Lung (tissue), 12 donors: Measurements from ENCODE around the gene NOC4L. TPM values are rescaled to one million over a fixed set of nuclear protein-coding genes. Genes with fewer than 3 reads are reported as not detected.
"Not testable (repeated sequence)": the region's sequence is repeated elsewhere in the genome, so short reads cannot be mapped to it uniquely, and the experiment has no call there.

ENCODE experiments used
- ATAC-seq: fragments of 200-7000 bp; cut with Tn5 transposase; one replicate; pipeline ENCODE4 v1.9.1; 2020; ENCODE audit warnings: moderate number of reproducible peaks; ENCODE audit not compliant: insufficient read depth, low FRiP score
- DNase-seq, 3 donors: peaks; one replicate each; pipeline ENCODE4 v3.0.0-alpha.2; 2013 to 2017
- H3K27ac ChIP-seq, 2 donors: one replicate each; pipeline ENCODE4 v1.5.1; 2013; ENCODE audit warnings: mild to moderate bottlenecking in 2 of 2, moderate library complexity in 2 of 2, control low read depth in 1 of 2, inconsistent platforms in 1 of 2, low read depth in 1 of 2, low read length in 1 of 2
- H3K27me3 ChIP-seq, 3 donors: one replicate each; pipeline ENCODE4 v1.5.1; 2013; ENCODE audit warnings: low read length in 2 of 3; ENCODE audit not compliant: control insufficient read depth in 3 of 3, insufficient read depth in 3 of 3
- H3K36me3 ChIP-seq, 4 donors: one replicate each; pipeline ENCODE4 v1.5.1; 2013; ENCODE audit warnings: low read length in 4 of 4, mild to moderate bottlenecking in 1 of 4, moderate library complexity in 1 of 4; ENCODE audit not compliant: control insufficient read depth in 4 of 4, insufficient read depth in 4 of 4
- H3K4me1 ChIP-seq, 5 donors: one replicate each; pipeline ENCODE4 v1.5.1; 2013; ENCODE audit warnings: low read length in 5 of 5, mild to moderate bottlenecking in 2 of 5, moderate library complexity in 1 of 5; ENCODE audit not compliant: control insufficient read depth in 5 of 5, insufficient read depth in 5 of 5
- H3K4me3 ChIP-seq: one replicate; pipeline ENCODE4 v1.5.1; 2013; ENCODE audit warnings: mild to moderate bottlenecking, control low read depth, moderate library complexity
- H3K9ac ChIP-seq, 2 donors: one replicate each; pipeline ENCODE4 v1.5.1; 2013; ENCODE audit warnings: low read length in 2 of 2, control low read depth in 1 of 2; ENCODE audit not compliant: insufficient read depth in 1 of 2
- H3K9me3 ChIP-seq, 4 donors: one replicate each; pipeline ENCODE4 v1.5.1; 2013; ENCODE audit warnings: low read length in 3 of 4, mild to moderate bottlenecking in 1 of 4, moderate library complexity in 1 of 4; ENCODE audit not compliant: control insufficient read depth in 4 of 4, insufficient read depth in 3 of 4
- WGBS, 2 donors: extraction: QIAGEN DNeasy Blood & Tissue Kit; methylation state at CpG; one replicate each; pipeline ENCODE4 v1.1.7; 2013; 5-methylcytosine and 5-hydroxymethylcytosine counted together
- polyA plus RNA-seq, 2 donors: library from polyadenylated mRNA; stranded (reverse); fragments of 200-250 nt; gene quantifications; one replicate each; pipeline ENCODE4 v1.2.1, GENCODE V29; 2013
- total RNA-seq, 2 donors: library from RNA; depleted of rRNA in 1 of 2; stranded (reverse); fragments of >200 nt in 1 of 2; gene quantifications; one replicate each; pipeline ENCODE4 v1.2.1, GENCODE V29; 2014 to 2021
- TF ChIP-seq, protein P1 (sequence below): IDR thresholded peaks from 2 replicates; pipeline ENCODE4 v1.5.1; 2012; ENCODE audit warnings: mild to moderate bottlenecking; ENCODE audit errors: control extremely low read depth, extremely low read depth
- donor health status: control.
- donor health status: control.
- donor health status: Bipolar disorder and iron deficiency.
- donor health status: healthy.
- donor health status: DM: yes; HTN: yes; CAD: no.

Gene NOC4L
- total and polyA plus RNA-seq, 4 donors = 6.3 to 27.8 (median 25.9) TPM

DNA sequence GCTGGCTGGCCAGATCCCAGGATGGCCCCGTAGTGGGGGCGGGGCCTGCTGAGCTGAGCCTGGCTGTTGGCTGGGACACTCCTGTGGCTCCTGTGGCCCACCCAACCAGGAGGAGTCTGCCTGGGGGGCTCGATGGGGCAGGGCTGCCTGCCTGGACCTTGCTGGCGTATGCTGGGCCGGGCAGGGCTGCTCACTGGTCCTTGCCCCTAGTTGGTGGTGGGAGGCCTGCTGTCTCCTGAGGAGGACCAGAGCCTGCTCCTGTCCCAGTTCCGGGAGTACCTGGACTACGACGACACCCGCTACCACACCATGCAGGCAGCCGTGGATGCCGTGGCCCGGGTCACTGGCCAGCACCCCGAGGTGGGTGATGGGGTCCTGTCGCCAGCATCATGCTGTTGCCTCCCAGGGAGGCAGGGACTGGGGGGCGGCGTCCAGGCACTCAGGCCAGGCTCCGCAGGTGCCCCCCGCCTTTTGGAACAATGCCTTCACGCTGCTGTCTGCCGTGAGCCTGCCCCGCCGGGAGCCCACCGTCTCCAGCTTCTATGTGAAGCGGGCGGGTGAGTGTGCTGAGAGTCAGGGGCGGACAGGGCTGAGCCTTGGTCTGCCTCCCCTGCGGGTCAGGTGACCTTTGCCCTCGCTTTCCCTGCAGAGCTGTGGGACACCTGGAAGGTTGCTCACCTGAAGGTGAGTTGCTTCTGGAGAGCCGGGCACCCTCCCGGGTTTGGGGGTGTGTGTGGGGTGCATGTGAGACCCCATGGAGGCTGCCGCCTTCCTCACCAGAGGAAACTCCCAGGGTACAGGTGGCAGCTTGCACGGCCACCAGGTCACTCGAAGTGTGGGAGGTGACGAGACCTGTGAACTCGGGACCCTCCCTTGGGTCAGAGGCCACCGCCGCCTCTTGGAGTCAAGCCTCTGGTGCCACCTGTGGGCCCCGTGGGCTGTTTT is 3.4 kb downstream of the NOC4L start:
- ATAC-seq (no peak), DNase-seq (no peak)
- peaks cover 0 to 37% (median 4%) of the 10 kb centered on the region in 4 donors for H3K36me3 ChIP-seq
- no peaks in the 10 kb centered on the region for H3K9me3 ChIP-seq
- TF ChIP-seq, protein P1, sequence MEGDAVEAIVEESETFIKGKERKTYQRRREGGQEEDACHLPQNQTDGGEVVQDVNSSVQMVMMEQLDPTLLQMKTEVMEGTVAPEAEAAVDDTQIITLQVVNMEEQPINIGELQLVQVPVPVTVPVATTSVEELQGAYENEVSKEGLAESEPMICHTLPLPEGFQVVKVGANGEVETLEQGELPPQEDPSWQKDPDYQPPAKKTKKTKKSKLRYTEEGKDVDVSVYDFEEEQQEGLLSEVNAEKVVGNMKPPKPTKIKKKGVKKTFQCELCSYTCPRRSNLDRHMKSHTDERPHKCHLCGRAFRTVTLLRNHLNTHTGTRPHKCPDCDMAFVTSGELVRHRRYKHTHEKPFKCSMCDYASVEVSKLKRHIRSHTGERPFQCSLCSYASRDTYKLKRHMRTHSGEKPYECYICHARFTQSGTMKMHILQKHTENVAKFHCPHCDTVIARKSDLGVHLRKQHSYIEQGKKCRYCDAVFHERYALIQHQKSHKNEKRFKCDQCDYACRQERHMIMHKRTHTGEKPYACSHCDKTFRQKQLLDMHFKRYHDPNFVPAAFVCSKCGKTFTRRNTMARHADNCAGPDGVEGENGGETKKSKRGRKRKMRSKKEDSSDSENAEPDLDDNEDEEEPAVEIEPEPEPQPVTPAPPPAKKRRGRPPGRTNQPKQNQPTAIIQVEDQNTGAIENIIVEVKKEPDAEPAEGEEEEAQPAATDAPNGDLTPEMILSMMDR = no peak
- H3K27ac ChIP-seq = no peak overlapping the region
- no peak overlapping the region for H3K4me3 ChIP-seq
- no peaks in the 10 kb centered on the region for H3K27me3 ChIP-seq
- 94 to 95% methylated on average over 36 to 38 of the region's 38 CpGs for WGBS, 2 donors
- H3K9ac ChIP-seq = no peak overlapping the region
- peaks cover 0 to 20% (median 8%) of the 10 kb centered on the region in 5 donors for H3K4me1 ChIP-seq

DNA sequence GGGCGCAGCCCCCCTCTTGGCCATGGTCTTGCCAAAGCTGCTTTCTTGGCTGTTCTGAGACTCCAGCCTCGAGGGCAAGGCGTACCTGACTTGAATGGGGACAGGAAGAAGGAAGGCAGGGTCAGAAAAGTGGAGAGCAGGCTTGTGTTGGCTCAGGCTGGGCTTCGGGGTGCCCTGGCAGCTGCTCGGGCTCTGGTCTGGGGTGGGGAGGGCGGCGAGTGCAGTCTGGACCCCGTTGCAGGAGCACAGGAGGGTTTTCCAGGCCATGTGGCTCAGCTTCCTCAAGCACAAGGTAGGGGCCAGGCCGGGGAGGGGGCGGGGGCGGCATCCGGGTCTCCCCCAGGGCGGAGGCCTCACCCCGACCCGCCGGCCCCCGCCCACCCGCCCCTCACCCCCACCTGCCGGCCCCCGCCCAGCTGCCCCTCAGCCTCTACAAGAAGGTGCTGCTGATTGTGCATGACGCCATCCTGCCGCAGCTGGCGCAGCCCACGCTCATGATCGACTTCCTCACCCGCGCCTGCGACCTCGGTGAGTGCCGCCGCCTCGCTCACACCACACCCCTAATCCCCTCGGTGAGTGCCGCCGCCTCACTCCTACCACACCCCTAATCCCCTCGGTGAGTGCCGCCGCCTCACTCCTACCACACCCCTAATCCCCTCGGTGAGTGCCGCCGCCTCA is 4.2 kb downstream of the NOC4L start:
- Histone ChIP-seq H3K9ac (no peak overlapping the region), H3K27me3 (no peaks in the 10 kb centered on the region), H3K4me3 (no peak overlapping the region), H3K27ac (no peak overlapping the region), H3K4me1 (peaks cover 0 to 12% (median 7%) of the 10 kb centered on the region in 5 donors), H3K9me3 (no peaks in the 10 kb centered on the region), H3K36me3 (peaks cover 0 to 37% (median 4%) of the 10 kb centered on the region in 4 donors)
- DNase-seq = no peak
- TF ChIP-seq, protein P1 = no peak
- WGBS, 2 donors = 92 to 96% methylated on average over 19 to 35 of the region's 41 CpGs
- no peak for ATAC-seq

DNA sequence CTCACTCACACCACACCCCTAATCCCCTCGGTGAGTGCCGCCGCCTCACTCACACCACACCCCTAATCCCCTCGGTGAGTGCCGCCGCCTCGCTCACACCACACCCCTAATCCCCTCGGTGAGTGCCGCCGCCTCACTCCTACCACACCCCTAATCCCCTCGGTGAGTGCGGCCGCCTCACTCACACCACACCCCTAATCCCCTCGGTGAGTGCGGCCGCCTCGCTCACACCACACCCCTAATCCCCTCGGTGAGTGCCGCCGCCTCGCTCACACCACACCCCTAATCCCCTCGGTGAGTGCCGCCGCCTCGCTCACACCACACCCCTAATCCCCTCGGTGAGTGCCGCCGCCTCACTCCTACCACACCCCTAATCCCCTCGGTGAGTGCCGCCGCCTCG is 5.3 kb downstream of the NOC4L start:
- H3K9me3 ChIP-seq, H3K9ac ChIP-seq, DNase-seq, ATAC-seq, H3K27me3 ChIP-seq, H3K4me3 ChIP-seq, H3K27ac ChIP-seq: not testable (repeated sequence)
- Histone ChIP-seq H3K4me1 (peaks cover 0 to 16% (median 8%) of the 10 kb centered on the region in 5 donors), H3K36me3 (peaks cover 0 to 37% (median 4%) of the 10 kb centered on the region in 4 donors)
- 91% methylated on average over 23 of the region's 32 CpGs; no CpG with 5 or more reads in 1 of the 2 donors for WGBS, 2 donors

DNA sequence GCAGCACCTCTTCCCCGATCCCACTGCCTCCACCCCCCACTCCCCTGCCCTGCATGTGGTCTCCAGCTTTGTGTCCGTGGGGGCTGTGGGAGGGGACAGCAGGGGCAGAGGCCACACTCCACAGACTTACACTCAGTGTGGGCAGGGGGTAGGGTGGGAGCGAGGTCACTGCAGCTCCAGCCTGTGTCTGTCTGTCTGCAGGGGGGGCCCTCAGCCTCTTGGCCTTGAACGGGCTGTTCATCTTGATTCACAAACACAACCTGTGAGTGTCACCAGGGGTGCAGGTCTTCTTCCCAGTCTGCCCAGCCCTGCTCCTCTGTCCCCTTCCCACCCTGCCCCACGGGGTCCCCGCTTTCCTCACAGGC is 6.5 kb downstream of the NOC4L start:
- Histone ChIP-seq H3K27me3 (no peaks in the 10 kb centered on the region), H3K9ac (no peak overlapping the region), H3K4me1 (peaks cover 0 to 5% (median 0%) of the 10 kb centered on the region in 5 donors), H3K27ac (no peak overlapping the region), H3K36me3 (peaks cover 0 to 37% (median 5%) of the 10 kb centered on the region in 4 donors), H3K4me3 (no peak overlapping the region), H3K9me3 (no peaks in the 10 kb centered on the region)
- TF ChIP-seq, protein P1 = no peak
- 92 to 93% methylated on average over 6 of the region's 6 CpGs for WGBS, 2 donors
- no peak for ATAC-seq
- DNase-seq = no peak
